ENCODE results near the gene FAXDC2. TPM values are rescaled to one million over a fixed set of nuclear protein-coding genes. Genes with fewer than 3 reads are reported as not detected.

Gene FAXDC2
- total and polyA plus RNA-seq, 2 of the 13 experiments (the other 11 are each of a cell fraction or from before 2014, with no cell fraction given), result 4.7 to 58.8 TPM

- TF ChIP-seq, protein P1, sequence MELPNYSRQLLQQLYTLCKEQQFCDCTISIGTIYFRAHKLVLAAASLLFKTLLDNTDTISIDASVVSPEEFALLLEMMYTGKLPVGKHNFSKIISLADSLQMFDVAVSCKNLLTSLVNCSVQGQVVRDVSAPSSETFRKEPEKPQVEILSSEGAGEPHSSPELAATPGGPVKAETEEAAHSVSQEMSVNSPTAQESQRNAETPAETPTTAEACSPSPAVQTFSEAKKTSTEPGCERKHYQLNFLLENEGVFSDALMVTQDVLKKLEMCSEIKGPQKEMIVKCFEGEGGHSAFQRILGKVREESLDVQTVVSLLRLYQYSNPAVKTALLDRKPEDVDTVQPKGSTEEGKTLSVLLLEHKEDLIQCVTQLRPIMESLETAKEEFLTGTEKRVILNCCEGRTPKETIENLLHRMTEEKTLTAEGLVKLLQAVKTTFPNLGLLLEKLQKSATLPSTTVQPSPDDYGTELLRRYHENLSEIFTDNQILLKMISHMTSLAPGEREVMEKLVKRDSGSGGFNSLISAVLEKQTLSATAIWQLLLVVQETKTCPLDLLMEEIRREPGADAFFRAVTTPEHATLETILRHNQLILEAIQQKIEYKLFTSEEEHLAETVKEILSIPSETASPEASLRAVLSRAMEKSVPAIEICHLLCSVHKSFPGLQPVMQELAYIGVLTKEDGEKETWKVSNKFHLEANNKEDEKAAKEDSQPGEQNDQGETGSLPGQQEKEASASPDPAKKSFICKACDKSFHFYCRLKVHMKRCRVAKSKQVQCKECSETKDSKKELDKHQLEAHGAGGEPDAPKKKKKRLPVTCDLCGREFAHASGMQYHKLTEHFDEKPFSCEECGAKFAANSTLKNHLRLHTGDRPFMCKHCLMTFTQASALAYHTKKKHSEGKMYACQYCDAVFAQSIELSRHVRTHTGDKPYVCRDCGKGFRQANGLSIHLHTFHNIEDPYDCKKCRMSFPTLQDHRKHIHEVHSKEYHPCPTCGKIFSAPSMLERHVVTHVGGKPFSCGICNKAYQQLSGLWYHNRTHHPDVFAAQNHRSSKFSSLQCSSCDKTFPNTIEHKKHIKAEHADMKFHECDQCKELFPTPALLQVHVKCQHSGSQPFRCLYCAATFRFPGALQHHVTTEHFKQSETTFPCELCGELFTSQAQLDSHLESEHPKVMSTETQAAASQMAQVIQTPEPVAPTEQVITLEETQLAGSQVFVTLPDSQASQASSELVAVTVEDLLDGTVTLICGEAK (IDR thresholded peaks at IDR 0.05), result no peak
- TF ChIP-seq, protein P1 (CRISPR knock-in tag; IDR thresholded peaks at IDR 0.05), result peak; percentile 56; the same call in 1 of the 2 replicates
- TF ChIP-seq PAF1 (CRISPR knock-in tag; IDR thresholded peaks at IDR 0.05) (no peak), ZNF547 (CRISPR knock-in tag; IDR thresholded peaks at IDR 0.05) (0 out of 2 replicates have a peak, but pooled peaks have one; percentile 44), CBX5 (CRISPR knock-in tag; IDR thresholded peaks at IDR 0.05; ENCODE audit: borderline replicate concordance) (no peak), SNRNP70 (IDR thresholded peaks at IDR 0.05; ENCODE audit: low read depth, low read length) (no peak), ZNF121 (CRISPR knock-in tag; IDR thresholded peaks at IDR 0.05) (peak; percentile 42; the same call in 1 of the 2 replicates), ZNF768 (CRISPR knock-in tag; IDR thresholded peaks at IDR 0.05) (peak; percentile 56; the same call in 1 of the 2 replicates), ZBTB21 (CRISPR knock-in tag; IDR thresholded peaks at IDR 0.05) (no peak), FOXA1 (IDR thresholded peaks at IDR 0.05) (no peak), FOXA1 (CRISPR knock-in tag; IDR thresholded peaks at IDR 0.05) (no peak), MAFG (CRISPR knock-in tag; IDR thresholded peaks at IDR 0.05) (no peak), RELA (CRISPR knock-in tag; IDR thresholded peaks at IDR 0.05) (no peak), PATZ1 (CRISPR knock-in tag; IDR thresholded peaks at IDR 0.05) (peak; percentile 99), ZNF543 (CRISPR knock-in tag; IDR thresholded peaks at IDR 0.05) (no peak), JUNB (CRISPR knock-in tag; IDR thresholded peaks at IDR 0.05; ENCODE audit: borderline replicate concordance) (no peak), PHF20 (CRISPR knock-in tag; IDR thresholded peaks at IDR 0.05) (no peak), ZNF30 (CRISPR knock-in tag; IDR thresholded peaks at IDR 0.05) (0 out of 2 replicates have a peak, but pooled peaks have one; percentile 75), NR3C1 (CRISPR knock-in tag; IDR thresholded peaks at IDR 0.05) (no peak), CBX1 (IDR thresholded peaks at IDR 0.05; ENCODE audit: low read depth) (no peak)
- TF ChIP-seq, protein P2, sequence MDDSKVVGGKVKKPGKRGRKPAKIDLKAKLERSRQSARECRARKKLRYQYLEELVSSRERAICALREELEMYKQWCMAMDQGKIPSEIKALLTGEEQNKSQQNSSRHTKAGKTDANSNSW (CRISPR knock-in tag; IDR thresholded peaks at IDR 0.05; ENCODE audit: borderline replicate concordance), result no peak
Observed at GRCh38 chr5:154857530-154858296, 7.3 kb upstream of the FAXDC2 start (continued).

Data from HepG2 (cell line).